RWPE2 (cell line): ENCODE data around the gene ALKBH2.
A peak's percentile ranks its signal among the peaks of the same experiment; 100 is the strongest.

Experiments used
- ATAC-seq: fragments of 200-7000 bp; cut with Tn5 transposase; 3 replicates; pipeline ENCODE4 v1.9.1; 2021; ENCODE audit warnings: low read depth
- DNase-seq: peaks from one replicate; pipeline ENCODE4 v3.0.0-alpha.2; 2020; ENCODE audit warnings: low spot score
- H3K27ac ChIP-seq: fragments of 450-650 bp; 2 replicates; pipeline ENCODE4 v1.5.1; 2017; ENCODE audit warnings: mild to moderate bottlenecking; ENCODE audit not compliant: poor library complexity, severe bottlenecking
- H3K27me3 ChIP-seq: fragments of 250-450 bp; sonication (Bioruptor Pico); 2 replicates; pipeline ENCODE4 v1.5.1; 2021; ENCODE audit warnings: mild to moderate bottlenecking, moderate library complexity; ENCODE audit not compliant: insufficient read depth, poor library complexity, severe bottlenecking
- H3K36me3 ChIP-seq: fragments of 250-450 bp; sonication (Bioruptor Pico); 2 replicates; pipeline ENCODE4 v1.5.1; 2020; ENCODE audit warnings: low read depth, mild to moderate bottlenecking, moderate library complexity
- H3K4me1 ChIP-seq: fragments of 250-450 bp; sonication (Bioruptor Pico); 2 replicates; pipeline ENCODE4 v1.5.1; 2021; ENCODE audit warnings: mild to moderate bottlenecking, moderate library complexity; ENCODE audit not compliant: insufficient read depth, poor library complexity, severe bottlenecking
- H3K4me3 ChIP-seq: fragments of 250-450 bp; sonication (Bioruptor Pico); 2 replicates; pipeline ENCODE4 v1.5.1; 2021; ENCODE audit warnings: mild to moderate bottlenecking, moderate library complexity; ENCODE audit not compliant: severe bottlenecking
- H3K9me3 ChIP-seq: fragments of 250-450 bp; sonication (Bioruptor Pico); 2 replicates; pipeline ENCODE4 v1.5.1; 2021; ENCODE audit warnings: mild to moderate bottlenecking, moderate library complexity; ENCODE audit not compliant: severe bottlenecking
- TF ChIP-seq, protein P1 (sequence below): fragments of 450-650 bp; IDR thresholded peaks from one replicate; pipeline ENCODE4 v1.5.1; 2017; ENCODE audit warnings: mild to moderate bottlenecking, moderate library complexity; ENCODE audit not compliant: poor library complexity, severe bottlenecking

The ALKBH2 gene

DNA sequence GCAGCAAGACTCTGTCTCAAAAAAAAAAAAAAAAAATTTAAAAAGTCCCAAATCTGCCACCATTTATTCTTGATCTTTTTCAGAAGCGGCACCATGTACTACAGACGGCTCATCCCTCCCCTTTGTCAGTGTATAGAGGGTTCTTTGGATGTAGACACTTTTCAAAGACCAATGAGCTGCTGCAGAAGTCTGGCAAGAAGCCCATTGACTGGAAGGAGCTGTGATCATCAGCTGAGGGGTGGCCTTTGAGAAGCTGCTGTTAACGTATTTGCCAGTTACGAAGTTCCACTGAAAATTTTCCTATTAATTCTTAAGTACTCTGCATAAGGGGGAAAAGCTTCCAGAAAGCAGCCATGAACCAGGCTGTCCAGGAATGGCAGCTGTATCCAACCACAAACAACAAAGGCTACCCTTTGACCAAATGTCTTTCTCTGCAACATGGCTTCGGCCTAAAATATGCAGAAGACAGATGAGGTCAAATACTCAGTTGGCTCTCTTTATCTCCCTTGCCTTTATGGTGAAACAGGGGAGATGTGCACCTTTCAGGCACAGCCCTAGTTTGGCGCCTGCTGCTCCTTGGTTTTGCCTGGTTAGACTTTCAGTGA is 16.6 kb upstream of the ALKBH2 start:
- Histone ChIP-seq H3K4me3 (no peak overlapping the region), H3K9me3 (no peaks in the 10 kb centered on the region), H3K4me1 (peaks cover 4% of the 10 kb centered on the region), H3K36me3 (peaks cover 40% of the 10 kb centered on the region), H3K27me3 (no peaks in the 10 kb centered on the region), H3K27ac (peak overlapping the region; percentile 51)
- DNase-seq (no peak), ATAC-seq (no peak)
- TF ChIP-seq, protein P1, sequence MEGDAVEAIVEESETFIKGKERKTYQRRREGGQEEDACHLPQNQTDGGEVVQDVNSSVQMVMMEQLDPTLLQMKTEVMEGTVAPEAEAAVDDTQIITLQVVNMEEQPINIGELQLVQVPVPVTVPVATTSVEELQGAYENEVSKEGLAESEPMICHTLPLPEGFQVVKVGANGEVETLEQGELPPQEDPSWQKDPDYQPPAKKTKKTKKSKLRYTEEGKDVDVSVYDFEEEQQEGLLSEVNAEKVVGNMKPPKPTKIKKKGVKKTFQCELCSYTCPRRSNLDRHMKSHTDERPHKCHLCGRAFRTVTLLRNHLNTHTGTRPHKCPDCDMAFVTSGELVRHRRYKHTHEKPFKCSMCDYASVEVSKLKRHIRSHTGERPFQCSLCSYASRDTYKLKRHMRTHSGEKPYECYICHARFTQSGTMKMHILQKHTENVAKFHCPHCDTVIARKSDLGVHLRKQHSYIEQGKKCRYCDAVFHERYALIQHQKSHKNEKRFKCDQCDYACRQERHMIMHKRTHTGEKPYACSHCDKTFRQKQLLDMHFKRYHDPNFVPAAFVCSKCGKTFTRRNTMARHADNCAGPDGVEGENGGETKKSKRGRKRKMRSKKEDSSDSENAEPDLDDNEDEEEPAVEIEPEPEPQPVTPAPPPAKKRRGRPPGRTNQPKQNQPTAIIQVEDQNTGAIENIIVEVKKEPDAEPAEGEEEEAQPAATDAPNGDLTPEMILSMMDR, result no peak

DNA sequence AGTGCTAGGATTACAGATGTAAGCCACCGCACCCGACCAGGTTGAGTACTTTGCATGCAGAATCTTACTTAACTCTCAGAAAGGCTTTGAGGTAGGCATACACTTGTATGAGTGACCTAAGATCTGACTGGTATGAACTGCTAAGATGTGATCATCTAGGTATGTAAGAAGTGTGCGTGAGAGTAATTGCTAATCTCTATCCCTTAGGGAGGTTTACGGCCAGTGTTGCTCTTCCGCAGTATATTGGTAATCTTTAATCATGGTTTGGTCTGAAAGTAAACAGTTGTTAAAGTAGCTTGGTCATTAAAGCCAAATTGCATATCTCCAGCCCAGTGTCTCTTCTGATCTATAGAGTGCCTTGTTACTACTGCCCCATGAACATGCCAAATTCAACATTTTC is 11.9 kb upstream of the ALKBH2 start:
- H3K27ac ChIP-seq, result no peak overlapping the region
- no peak overlapping the region for H3K4me3 ChIP-seq
- ATAC-seq (no peak), DNase-seq (no peak)
- H3K27me3 ChIP-seq, result no peaks in the 10 kb centered on the region
- TF ChIP-seq, protein P1, result no peak
- H3K9me3 ChIP-seq, result no peaks in the 10 kb centered on the region
- H3K4me1 ChIP-seq, result no peaks in the 10 kb centered on the region
- peaks cover 82% of the 10 kb centered on the region for H3K36me3 ChIP-seq

DNA sequence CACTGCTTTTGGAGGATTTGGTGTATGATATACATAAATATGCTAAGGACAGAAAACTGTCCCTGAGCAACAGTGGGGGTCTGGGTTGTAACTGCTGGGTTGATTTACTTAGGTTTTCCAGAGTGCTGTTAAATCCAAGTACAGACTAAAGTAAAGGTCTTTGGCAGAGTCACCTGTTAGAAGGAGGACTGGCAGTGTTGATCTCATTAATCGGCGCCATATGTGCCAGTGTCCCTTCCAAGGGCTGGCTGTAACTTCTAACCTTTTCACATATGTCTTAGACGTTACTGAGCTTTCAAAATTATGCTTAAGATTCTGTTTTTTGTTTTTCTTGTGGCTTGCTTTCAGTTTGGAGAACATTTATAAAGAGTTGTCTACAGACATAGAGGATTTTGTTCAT is 9.2 kb upstream of the ALKBH2 start:
- Histone ChIP-seq H3K36me3 (peaks cover 85% of the 10 kb centered on the region), H3K27me3 (no peaks in the 10 kb centered on the region), H3K4me3 (no peak overlapping the region), H3K27ac (no peak overlapping the region), H3K9me3 (no peaks in the 10 kb centered on the region), H3K4me1 (no peaks in the 10 kb centered on the region)
- ATAC-seq (no peak), DNase-seq (no peak)
- TF ChIP-seq, protein P1, result no peak

DNA sequence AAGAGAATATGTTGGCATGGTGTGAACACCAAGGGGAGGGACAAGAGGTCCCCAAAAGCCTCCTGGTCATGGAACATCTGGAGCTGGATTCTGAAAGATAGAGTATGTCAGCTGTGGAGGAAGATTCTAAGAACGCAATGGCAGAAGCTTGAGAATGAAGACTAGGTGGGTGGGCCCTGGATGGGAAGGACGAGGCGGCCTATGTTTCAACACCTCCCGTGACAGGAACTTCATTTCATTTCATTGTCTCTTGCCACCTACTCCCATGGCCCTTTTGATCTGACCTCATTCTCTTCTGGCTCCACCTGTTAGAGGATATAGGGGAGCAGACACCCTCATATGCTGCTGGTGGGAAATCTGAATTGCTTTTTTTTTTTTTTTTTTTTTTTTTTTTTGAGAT is 7.5 kb upstream of the ALKBH2 start:
- TF ChIP-seq, protein P1, result no peak
- no peaks in the 10 kb centered on the region for H3K27me3 ChIP-seq
- DNase-seq, result no peak
- peaks cover 74% of the 10 kb centered on the region for H3K36me3 ChIP-seq
- H3K9me3 ChIP-seq, result no peaks in the 10 kb centered on the region
- H3K27ac ChIP-seq, result no peak overlapping the region
- no peaks in the 10 kb centered on the region for H3K4me1 ChIP-seq
- no peak overlapping the region for H3K4me3 ChIP-seq
- no peak for ATAC-seq

DNA sequence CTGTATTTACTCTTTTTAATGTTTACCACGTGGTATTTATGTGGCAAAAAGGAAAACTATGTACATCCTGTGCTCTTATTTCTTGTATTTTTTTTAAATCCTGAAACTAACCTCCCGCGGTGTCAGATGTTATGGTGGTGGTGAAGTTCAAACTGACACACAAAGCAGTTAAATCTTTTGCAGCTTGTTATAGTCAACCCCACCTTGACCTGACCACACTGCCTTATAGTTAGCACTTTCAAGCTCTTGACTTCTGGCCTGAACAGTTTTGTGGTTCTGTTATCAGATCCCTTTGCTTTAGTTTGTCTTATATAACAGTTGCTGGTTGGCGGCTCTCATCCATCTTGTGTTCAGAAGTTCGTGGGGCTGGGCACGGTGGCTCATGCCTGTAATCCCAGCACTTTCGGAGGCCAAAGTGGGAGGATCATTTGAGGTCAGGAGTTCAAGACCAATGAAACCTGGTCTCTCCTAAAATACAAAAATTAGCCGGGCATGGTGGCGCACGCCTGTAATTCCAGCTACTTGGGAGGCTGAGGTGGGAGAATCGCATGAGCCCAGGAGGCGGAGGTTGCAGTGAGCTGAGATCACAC is 6.3 kb upstream of the ALKBH2 start:
- ATAC-seq, result no peak
- H3K4me1 ChIP-seq, result no peaks in the 10 kb centered on the region
- TF ChIP-seq, protein P1, result no peak
- H3K4me3 ChIP-seq, result no peak overlapping the region
- H3K27ac ChIP-seq, result no peak overlapping the region
- peaks cover 62% of the 10 kb centered on the region for H3K36me3 ChIP-seq
- no peak for DNase-seq
- no peaks in the 10 kb centered on the region for H3K9me3 ChIP-seq
- no peaks in the 10 kb centered on the region for H3K27me3 ChIP-seq
